HTR-8/SVneo (cell line): Measurements from ENCODE around the gene GH1.
"Not testable (repeated sequence)": the region's sequence is repeated elsewhere in the genome, so short reads cannot be mapped to it uniquely, and the experiment has no call there.

ENCODE experiments used
- DNase-seq: peaks from one replicate; pipeline ENCODE4 v3.0.0; 2011; ENCODE audit warnings: low spot score, mixed read lengths; ENCODE audit not compliant: insufficient read length
- FAIRE-seq: peaks from 2 replicates; lab custom pipeline; 2011; peaks lifted over from hg19 to GRCh38; lab: Jason Lieb, UNC

Gene GH1

DNA sequence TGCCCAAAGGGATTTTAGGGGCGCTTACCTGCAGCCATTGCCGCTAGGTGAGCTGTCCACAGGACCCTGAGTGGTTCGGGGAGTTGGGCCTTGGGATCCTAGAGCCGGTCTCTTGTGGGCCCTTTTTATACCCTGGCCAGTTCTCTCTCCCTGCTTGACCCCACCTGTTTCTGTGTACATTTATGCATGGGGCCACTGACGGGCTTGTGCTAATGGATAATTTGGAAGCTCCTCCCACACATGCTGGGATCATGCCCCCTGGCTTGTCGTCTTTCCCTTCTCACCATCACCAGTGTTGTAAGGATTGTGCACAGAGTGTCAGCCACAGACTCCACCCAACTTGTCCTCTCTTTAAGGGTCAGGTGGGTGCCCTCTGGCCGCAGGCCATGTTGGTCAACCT is 45.1 kb downstream of the GH1 start, which contains the start of gene CSH2:
Gene CSH2 (minus strand): TSS at position 101 of the 400 bp plus-strand sequence. CDS start 63 bp downstream, at position 38.
- not testable (repeated sequence) for DNase-seq, FAIRE-seq

DNA sequence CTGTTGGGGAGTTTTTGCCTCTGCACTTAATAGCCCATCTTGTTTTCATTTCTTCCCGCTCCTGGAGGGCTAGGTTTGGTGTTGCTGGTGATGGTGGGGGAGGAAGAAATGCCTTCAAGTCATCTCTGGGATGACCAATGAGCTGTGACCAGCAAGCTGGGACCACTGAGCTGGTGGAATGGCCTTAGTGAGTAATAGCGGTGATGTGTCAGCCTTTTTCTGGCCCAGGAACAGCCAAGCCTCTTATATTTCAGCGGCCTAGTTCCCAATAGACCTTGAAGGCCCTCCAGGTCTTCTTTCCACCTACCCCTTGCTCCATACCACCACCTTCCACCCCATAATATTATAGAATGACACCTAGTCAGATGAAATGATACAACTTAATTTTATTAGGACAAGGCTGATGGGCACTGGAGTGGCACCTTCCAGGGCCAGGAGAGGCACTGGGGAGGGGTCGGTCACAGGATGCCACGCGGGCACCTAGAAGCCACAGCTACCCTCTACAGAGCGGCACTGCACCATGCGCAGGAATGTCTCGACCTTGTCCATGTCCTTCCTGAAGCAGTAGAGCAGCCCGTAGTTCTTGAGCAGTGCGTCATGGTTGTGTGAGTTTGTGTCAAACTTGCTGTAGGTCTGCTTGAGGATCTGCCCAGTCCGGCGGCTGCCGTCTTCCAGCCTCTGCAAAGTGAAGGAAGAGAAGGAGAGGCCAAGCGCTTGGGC is 46.8 kb downstream of the GH1 start:
- not testable (repeated sequence) for FAIRE-seq

DNA sequence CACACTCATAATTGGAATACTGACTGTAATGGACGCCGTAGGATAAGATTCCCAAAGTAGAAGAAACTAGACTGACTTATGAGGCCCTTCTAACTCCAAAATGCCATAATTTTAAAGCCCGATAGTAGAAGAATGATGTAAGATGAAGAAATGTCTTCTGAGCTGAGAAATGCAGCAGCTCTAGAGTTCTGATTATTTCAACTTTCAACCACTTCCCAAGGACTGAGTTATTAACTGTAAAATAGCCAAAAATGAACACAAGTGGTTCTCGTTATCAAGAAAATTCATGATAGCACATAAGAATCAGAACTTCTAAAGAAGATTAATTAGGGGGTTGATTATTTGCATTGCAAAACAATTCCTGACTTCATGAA is 48.4 kb downstream of the GH1 start:
- not testable (repeated sequence) for FAIRE-seq, DNase-seq

More for the DNA sequence above, 46.8 kb downstream of the GH1 start:
- not testable (repeated sequence) for DNase-seq

DNA sequence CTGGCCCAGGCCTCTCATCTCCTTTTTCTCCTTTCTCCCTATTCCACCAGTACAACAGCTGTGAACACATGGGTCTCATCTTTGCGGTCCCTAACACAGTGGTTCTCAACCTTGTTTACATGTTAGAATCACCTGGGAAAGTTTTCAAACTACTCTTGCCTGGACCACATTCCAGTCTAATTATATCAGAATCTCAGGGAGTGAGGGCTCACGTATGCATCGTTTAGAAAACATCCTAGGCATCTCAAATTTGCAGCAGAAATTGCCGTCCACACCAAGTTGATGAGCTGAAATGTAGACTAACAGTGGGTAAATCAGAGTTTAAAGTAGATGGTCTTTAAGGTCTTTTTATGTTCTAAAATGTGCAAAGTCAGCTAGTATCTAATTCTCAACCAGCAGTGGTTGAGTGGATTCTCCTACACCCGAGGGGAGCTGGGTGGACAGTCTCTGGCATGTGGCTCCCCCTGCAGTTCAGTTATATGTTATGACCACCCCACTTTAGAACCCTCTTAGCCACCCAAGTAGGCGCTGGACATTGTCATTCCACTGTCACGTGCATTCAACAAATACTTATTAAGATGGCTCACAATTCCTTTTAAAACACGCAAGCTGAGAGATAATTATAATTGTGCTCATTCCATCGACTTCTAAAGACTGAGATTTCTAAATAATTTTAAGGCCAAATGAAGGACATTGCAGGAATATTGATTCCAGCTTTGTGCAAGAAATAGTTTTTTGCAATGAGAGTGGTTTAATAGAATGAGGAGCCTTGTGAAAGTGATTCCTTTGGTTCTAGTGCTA is 48.9 kb downstream of the GH1 start:
- not testable (repeated sequence) for FAIRE-seq

More for the DNA sequence above, 48.9 kb downstream of the GH1 start:
- DNase-seq, result not testable (repeated sequence)
